Left lobe of liver (tissue), 2 donors: ENCODE data around the gene PGD. TPM values are rescaled to one million over a fixed set of nuclear protein-coding genes. Genes with fewer than 3 reads are reported as not detected.
"Not testable (repeated sequence)": the region's sequence is repeated elsewhere in the genome, so short reads cannot be mapped to it uniquely, and the experiment has no call there.

Experiments
- ATAC-seq: fragments of 200-7000 bp; cut with Tn5 transposase; one replicate; pipeline ENCODE4 v1.9.1; 2020; ENCODE audit warnings: mild to moderate bottlenecking, moderate library complexity
- DNase-seq: peaks from one replicate; pipeline ENCODE4 v3.0.0-alpha.2; 2020; ENCODE audit warnings: low spot score
- total RNA-seq: library from RNA; stranded (reverse); gene quantifications from one replicate; pipeline ENCODE4 v1.2.1, GENCODE V29; 2021
- donor health status: DM: no; HTN: no; CAD: no; lungs with moderate emphysema.
- donor health status: DM: no; HTN: yes; CAD: no.

PGD gene
- total RNA-seq, 1 donor from 2014 or later: 51.2 TPM

- DNase-seq: no peak
- no peak for ATAC-seq
Observed at GRCh38 chr1:10398278-10398733, 558 bp upstream of the PGD start.

- peak; percentile 17 for ATAC-seq
- DNase-seq: peak; percentile 56
Observed at GRCh38 chr1:10399444-10399941, 629 bp downstream of the PGD start.

GRCh38 chr1:10400013-10400412 lies 1.1 kb downstream of the PGD start:
- no peak for ATAC-seq
- no peak for DNase-seq

GRCh38 chr1:10401281-10401680 lies 2.4 kb downstream of the PGD start:
- DNase-seq (no peak), ATAC-seq (no peak)

GRCh38 chr1:10402729-10403274 lies 3.9 kb downstream of the PGD start:
- DNase-seq (no peak), ATAC-seq (no peak)

- no peak for ATAC-seq
- no peak for DNase-seq
Observed at GRCh38 chr1:10407201-10407600, 8.3 kb downstream of the PGD start.

- ATAC-seq: peak; percentile 58
- no peak for DNase-seq
Observed at GRCh38 chr1:10415211-10415930, 16.5 kb downstream of the PGD start.

GRCh38 chr1:10415967-10416366 lies 17.1 kb downstream of the PGD start:
- not testable (repeated sequence) for DNase-seq, ATAC-seq

- not testable (repeated sequence) for DNase-seq
Observed at GRCh38 chr1:10418741-10419140, 19.9 kb downstream of the PGD start.

GRCh38 chr1:10419351-10419750 lies 20.5 kb downstream of the PGD start:
- no peak for DNase-seq

More at GRCh38 chr1:10418741-10419140, 19.9 kb downstream of the PGD start:
- not testable (repeated sequence) for ATAC-seq

GRCh38 chr1:10421637-10422036 lies 22.8 kb downstream of the PGD start:
- no peak for ATAC-seq
- DNase-seq: no peak

More at GRCh38 chr1:10419351-10419750, 20.5 kb downstream of the PGD start:
- no peak for ATAC-seq

GRCh38 chr1:10424034-10424433 lies 25.2 kb downstream of the PGD start:
- ATAC-seq: peak; percentile 81
- DNase-seq: peak; percentile 73

- DNase-seq (no peak), ATAC-seq (no peak)
Observed at GRCh38 chr1:10424651-10425050, 25.8 kb downstream of the PGD start.

GRCh38 chr1:10425826-10426534 lies 27.1 kb downstream of the PGD start:
- ATAC-seq, DNase-seq: not testable (repeated sequence)

GRCh38 chr1:10426535-10426848 lies 27.6 kb downstream of the PGD start:
- ATAC-seq, DNase-seq: not testable (repeated sequence)

GRCh38 chr1:10428984-10429383 lies 30.1 kb downstream of the PGD start:
- ATAC-seq: no peak

GRCh38 chr1:10429868-10430215 lies 31.0 kb downstream of the PGD start:
- DNase-seq (no peak), ATAC-seq (no peak)

More at GRCh38 chr1:10428984-10429383, 30.1 kb downstream of the PGD start:
- DNase-seq: no peak

GRCh38 chr1:10430216-10431069 lies 31.6 kb downstream of the PGD start, which contains the start of gene CENPS:
Gene CENPS (plus strand): TSS chr1:10430433. CDS start chr1:10430518, 85 bp downstream.
- ATAC-seq: peak; percentile 91
- peak; percentile 95 for DNase-seq

- ATAC-seq: no peak
- no peak for DNase-seq
Observed at GRCh38 chr1:10431070-10431730, 32.3 kb downstream of the PGD start.
